Testis (tissue), 2 donors: ENCODE results near the gene SUPT3H.

Experiments used
- POLR2A ChIP-seq: fragments of 450-650 bp; IDR thresholded peaks from one replicate; pipeline ENCODE4 v1.6.1; 2017; ENCODE audit warnings: antibody characterized with exemption, mild to moderate bottlenecking, moderate library complexity
- TF ChIP-seq, protein P1 (sequence below), 3 experiments: fragments of 450-650 bp in 2 of 3; fragments of 200-600 bp in 1 of 3; sonication (generic) in 1 of 3; IDR thresholded peaks; one replicate each; pipeline ENCODE4 v1.5.1; 2016 to 2019; ENCODE audit warnings: antibody characterized with exemption in 3 of 3, mild to moderate bottlenecking in 2 of 3, moderate library complexity in 1 of 3

DNA sequence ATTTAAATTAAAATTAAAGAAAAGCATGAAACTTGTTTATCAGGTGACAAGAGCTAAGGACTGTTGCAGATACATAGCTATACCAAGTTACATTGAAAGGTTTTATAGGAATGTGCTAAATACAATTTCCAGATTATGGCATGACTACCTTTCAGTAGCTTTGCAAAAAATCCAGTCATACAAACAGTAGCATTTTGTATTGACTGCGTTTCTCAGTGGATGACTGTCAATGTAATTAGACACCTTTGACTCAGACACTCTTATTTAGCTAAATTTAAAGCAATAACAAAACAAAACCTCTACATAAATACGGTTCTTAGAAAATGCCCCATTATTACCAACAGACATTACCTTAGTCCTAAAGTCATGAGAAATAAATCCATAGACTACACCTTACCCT is 325.4 kb downstream of the SUPT3H start:
- TF ChIP-seq, protein P1, sequence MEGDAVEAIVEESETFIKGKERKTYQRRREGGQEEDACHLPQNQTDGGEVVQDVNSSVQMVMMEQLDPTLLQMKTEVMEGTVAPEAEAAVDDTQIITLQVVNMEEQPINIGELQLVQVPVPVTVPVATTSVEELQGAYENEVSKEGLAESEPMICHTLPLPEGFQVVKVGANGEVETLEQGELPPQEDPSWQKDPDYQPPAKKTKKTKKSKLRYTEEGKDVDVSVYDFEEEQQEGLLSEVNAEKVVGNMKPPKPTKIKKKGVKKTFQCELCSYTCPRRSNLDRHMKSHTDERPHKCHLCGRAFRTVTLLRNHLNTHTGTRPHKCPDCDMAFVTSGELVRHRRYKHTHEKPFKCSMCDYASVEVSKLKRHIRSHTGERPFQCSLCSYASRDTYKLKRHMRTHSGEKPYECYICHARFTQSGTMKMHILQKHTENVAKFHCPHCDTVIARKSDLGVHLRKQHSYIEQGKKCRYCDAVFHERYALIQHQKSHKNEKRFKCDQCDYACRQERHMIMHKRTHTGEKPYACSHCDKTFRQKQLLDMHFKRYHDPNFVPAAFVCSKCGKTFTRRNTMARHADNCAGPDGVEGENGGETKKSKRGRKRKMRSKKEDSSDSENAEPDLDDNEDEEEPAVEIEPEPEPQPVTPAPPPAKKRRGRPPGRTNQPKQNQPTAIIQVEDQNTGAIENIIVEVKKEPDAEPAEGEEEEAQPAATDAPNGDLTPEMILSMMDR (IDR thresholded peaks at IDR 0.05) = no peak
- no peak for TF ChIP-seq POLR2A
